GM19025 (cell line): ENCODE data around the gene LGR6.

Experiments used
- ATAC-seq: cut with Tn5 transposase; IDR thresholded peaks from one replicate; pipeline ENCODE4 v1.9.1; 2021; ENCODE audit warnings: mild to moderate bottlenecking, low read depth, moderate library complexity; ENCODE audit not compliant: unreplicated experiment

LGR6 gene

GRCh38 chr1:202281316-202282024 is 87.9 kb downstream of the LGR6 start:
- no peak for ATAC-seq

- no peak for ATAC-seq
Observed at GRCh38 chr1:202282025-202282371, 88.4 kb downstream of the LGR6 start.

GRCh38 chr1:202282596-202283283 is 89.1 kb downstream of the LGR6 start:
- no peak for ATAC-seq

- ATAC-seq: no peak
Observed at GRCh38 chr1:202283379-202283844, 89.8 kb downstream of the LGR6 start.

- ATAC-seq: no peak
Observed at GRCh38 chr1:202283991-202284390, 90.4 kb downstream of the LGR6 start.

- ATAC-seq: no peak
Observed at GRCh38 chr1:202285908-202286307, 92.3 kb downstream of the LGR6 start.

GRCh38 chr1:202286622-202287097 is 93.1 kb downstream of the LGR6 start:
- no peak for ATAC-seq

- ATAC-seq: no peak
Observed at GRCh38 chr1:202287196-202287595, 93.6 kb downstream of the LGR6 start.

GRCh38 chr1:202288177-202288576 is 94.6 kb downstream of the LGR6 start:
- ATAC-seq: no peak

- no peak for ATAC-seq
Observed at GRCh38 chr1:202289009-202289408, 95.4 kb downstream of the LGR6 start.

- no peak for ATAC-seq
Observed at GRCh38 chr1:202291001-202291400, 97.4 kb downstream of the LGR6 start.

- ATAC-seq: no peak
Observed at GRCh38 chr1:202291961-202292712, 98.5 kb downstream of the LGR6 start.

GRCh38 chr1:202292773-202293172 is 99.2 kb downstream of the LGR6 start:
- ATAC-seq: no peak

GRCh38 chr1:202293569-202293968 is 100.0 kb downstream of the LGR6 start:
- ATAC-seq: no peak

- ATAC-seq: no peak
Observed at GRCh38 chr1:202302166-202302565, 108.6 kb downstream of the LGR6 start.

- ATAC-seq: no peak
Observed at GRCh38 chr1:202304375-202304774, 110.8 kb downstream of the LGR6 start.

- no peak for ATAC-seq
Observed at GRCh38 chr1:202305168-202305567, 111.6 kb downstream of the LGR6 start.

GRCh38 chr1:202306535-202307345 is 113.1 kb downstream of the LGR6 start:
- ATAC-seq: no peak

- no peak for ATAC-seq
Observed at GRCh38 chr1:202310071-202310725, 116.6 kb downstream of the LGR6 start.

GRCh38 chr1:202310746-202311145 is 117.1 kb downstream of the LGR6 start:
- ATAC-seq: no peak
